ENCODE results near the gene TP53RK. TPM values are rescaled to one million over a fixed set of nuclear protein-coding genes. Genes with fewer than 3 reads are reported as not detected.

Gene TP53RK
- total and polyA plus RNA-seq, 2 of the 13 experiments (the other 11 are each of a cell fraction or from before 2014, with no cell fraction given), result 12.9 to 25.5 TPM

GRCh38 chr20:46670585-46671584, 18.4 kb downstream of the TP53RK start (continued):
- TF ChIP-seq KMT2A (CRISPR knock-in tag; IDR thresholded peaks at IDR 0.05) (no peak; the same call in 1 of the 2 replicates), KAT2B (IDR thresholded peaks at IDR 0.05; ENCODE audit: borderline replicate concordance, low read depth, low read length) (peak; percentile 70; the same call in 1 of the 2 replicates), NFIC (IDR thresholded peaks at IDR 0.05; ENCODE audit: low read length) (peak; percentile 100), ZSCAN30 (CRISPR knock-in tag; IDR thresholded peaks at IDR 0.05) (no peak), ZNF451 (CRISPR knock-in tag; IDR thresholded peaks at IDR 0.05) (peak; percentile 80; the same call in 1 of the 2 replicates), ZNF253 (CRISPR knock-in tag; IDR thresholded peaks at IDR 0.05; ENCODE audit: borderline replicate concordance) (no peak; the same call in 1 of the 2 replicates), ZNF720 (CRISPR knock-in tag; IDR thresholded peaks at IDR 0.05) (no peak), BCL6 (CRISPR knock-in tag; IDR thresholded peaks at IDR 0.05) (peak; percentile 98), ZSCAN22 (CRISPR knock-in tag; IDR thresholded peaks at IDR 0.05) (no peak), SNAPC2 (CRISPR knock-in tag; IDR thresholded peaks at IDR 0.05) (0 out of 2 replicates have a peak, but pooled peaks have one; percentile 18), CHCHD3 (CRISPR knock-in tag; IDR thresholded peaks at IDR 0.05) (no peak), TCF12 (IDR thresholded peaks at IDR 0.05) (no peak), TCF12 (CRISPR knock-in tag; IDR thresholded peaks at IDR 0.05) (peak; percentile 90; the same call in 1 of the 2 replicates), LRRFIP1 (CRISPR knock-in tag; conservative IDR thresholded peaks at IDR 0.05) (no peak; the same call in 1 of the 2 replicates), ZNF460 (CRISPR knock-in tag; IDR thresholded peaks at IDR 0.05; ENCODE audit: borderline replicate concordance) (no peak; the same call in 1 of the 2 replicates), ZNF318 (CRISPR knock-in tag; IDR thresholded peaks at IDR 0.05) (0 out of 2 replicates have a peak, but pooled peaks have one; percentile 74)
- TF ChIP-seq, protein P1, sequence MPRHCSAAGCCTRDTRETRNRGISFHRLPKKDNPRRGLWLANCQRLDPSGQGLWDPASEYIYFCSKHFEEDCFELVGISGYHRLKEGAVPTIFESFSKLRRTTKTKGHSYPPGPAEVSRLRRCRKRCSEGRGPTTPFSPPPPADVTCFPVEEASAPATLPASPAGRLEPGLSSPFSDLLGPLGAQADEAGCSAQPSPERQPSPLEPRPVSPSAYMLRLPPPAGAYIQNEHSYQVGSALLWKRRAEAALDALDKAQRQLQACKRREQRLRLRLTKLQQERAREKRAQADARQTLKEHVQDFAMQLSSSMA (CRISPR knock-in tag; IDR thresholded peaks at IDR 0.05), result no peak

Data from HepG2 (cell line).